Glomerular visceral epithelial cell (primary cell): ENCODE data around the gene CPEB3.
"Not testable (repeated sequence)": the region's sequence is repeated elsewhere in the genome, so short reads cannot be mapped to it uniquely, and the experiment has no call there.

ENCODE experiments used
- DNase-seq: peaks from one replicate; pipeline ENCODE4 v3.0.0-alpha.2; 2016; ENCODE audit errors: extremely low spot score

CPEB3 gene

GRCh38 chr10:92267343-92267742 lies 23.5 kb downstream of the CPEB3 start:
- DNase-seq = no peak

DNA sequence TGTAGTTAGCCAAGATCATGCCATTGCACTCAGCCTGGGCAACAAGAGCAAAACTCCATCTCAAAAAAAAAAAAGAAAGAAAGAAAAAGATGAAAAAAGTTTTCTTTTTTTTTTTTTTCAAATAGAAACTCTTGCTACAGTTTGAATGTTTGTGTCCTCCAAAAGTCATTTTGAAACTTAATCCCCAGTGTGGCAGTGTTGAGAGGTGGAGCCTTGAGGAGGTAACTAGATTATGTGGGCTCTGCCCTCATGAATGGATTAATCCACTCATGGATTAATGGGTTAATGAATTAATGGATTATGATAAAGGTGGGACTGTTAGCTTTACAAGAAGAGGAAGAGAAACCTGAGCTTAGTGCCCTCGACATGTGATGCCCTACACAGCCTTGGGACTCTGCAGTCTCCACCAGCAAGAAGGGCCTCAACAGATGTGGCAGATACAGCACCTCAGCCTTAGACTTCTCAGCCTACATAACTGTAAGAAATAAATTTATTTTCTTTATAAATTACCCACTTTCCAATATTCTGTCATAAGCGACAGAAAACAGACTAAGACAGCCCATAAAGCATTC lies 25.1 kb downstream of the CPEB3 start:
- DNase-seq = no peak

DNA sequence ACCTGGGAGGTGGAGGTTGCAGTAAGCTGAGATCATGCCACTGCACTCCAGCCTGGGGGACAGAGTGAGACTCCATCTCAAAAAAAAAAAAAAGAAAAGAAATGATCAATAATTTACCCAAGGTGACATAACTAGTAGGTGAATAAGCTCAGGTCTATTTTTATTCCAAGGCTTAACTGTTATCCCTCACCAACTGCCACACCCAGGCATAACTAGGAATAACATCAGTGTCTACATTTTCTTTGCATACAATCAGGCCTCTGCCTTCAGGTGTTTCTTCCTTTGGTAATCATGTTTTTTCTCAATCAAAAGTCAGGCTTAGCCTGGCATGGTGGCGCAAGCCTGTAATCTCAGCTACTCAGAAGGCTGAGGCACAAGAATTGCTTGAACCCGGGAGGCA lies 26.6 kb downstream of the CPEB3 start:
- no peak for DNase-seq

GRCh38 chr10:92263396-92263795 lies 27.5 kb downstream of the CPEB3 start:
- no peak for DNase-seq

- DNase-seq = no peak
These were observed 42.3 kb downstream of the CPEB3 start for GRCh38 chr10:92248566-92248965.

GRCh38 chr10:92244796-92245195 lies 46.1 kb downstream of the CPEB3 start:
- DNase-seq = no peak

DNA sequence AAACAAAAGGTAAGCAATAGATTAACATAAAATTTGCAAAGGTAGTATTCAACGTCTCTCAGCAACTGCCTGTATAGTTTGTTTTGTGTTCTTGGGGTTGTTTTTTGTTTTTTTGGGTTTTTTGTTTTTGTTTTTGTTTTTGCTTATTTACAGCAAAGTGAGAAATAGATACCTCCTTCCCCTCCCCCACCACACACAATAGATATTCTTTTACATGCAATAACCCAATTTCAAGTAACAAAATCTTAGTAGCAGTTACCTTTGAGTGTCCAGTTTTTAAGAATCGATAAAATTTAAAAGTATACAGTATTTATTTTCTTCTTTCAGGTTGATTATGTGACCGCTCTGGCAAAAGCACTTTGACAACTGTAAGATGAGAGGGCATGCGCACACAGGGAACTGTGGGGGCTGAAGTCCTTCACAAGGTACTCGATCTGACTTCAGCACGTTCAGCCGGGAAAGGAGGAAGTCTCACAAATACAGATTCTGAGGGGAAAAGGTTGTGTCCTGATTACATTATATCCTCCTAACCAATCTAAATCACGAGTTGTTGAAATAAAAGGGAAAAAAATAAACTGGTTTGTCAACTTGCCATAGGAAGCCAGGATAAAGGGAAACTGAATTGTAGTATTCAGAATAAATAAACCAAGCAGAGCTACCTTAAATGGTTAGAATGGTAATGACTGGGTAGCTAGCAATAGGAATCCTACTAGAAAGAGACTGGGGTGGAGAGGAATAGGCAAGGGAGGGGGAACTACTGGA lies 47.8 kb downstream of the CPEB3 start:
- DNase-seq = peak; percentile 61

GRCh38 chr10:92242380-92242779 lies 48.5 kb downstream of the CPEB3 start:
- no peak for DNase-seq

GRCh38 chr10:92241501-92241900 lies 49.4 kb downstream of the CPEB3 start:
- DNase-seq = no peak

DNA sequence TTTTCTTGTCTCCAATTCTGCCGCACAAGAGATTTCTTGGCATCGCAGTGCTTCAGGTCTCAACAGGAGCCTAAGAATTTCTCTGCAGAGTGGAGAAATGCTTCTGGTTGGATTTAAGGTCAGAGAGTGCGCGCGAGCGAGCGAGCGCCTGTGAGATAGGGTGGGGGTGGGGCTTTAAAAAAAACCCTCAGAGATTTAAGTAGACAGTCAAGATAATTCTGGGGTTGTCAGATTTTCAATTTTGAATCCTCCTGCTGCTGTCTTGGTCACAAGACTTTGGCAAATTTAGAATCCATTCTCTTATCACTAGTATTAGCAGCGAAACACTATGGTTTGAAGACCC lies 49.7 kb downstream of the CPEB3 start:
- peak; percentile 18 for DNase-seq

- peak; percentile 53 for DNase-seq
These were observed 50.4 kb downstream of the CPEB3 start for GRCh38 chr10:92240289-92241157.

- peak; percentile 35 for DNase-seq
These were observed 51.1 kb downstream of the CPEB3 start for GRCh38 chr10:92239600-92240288.

DNA sequence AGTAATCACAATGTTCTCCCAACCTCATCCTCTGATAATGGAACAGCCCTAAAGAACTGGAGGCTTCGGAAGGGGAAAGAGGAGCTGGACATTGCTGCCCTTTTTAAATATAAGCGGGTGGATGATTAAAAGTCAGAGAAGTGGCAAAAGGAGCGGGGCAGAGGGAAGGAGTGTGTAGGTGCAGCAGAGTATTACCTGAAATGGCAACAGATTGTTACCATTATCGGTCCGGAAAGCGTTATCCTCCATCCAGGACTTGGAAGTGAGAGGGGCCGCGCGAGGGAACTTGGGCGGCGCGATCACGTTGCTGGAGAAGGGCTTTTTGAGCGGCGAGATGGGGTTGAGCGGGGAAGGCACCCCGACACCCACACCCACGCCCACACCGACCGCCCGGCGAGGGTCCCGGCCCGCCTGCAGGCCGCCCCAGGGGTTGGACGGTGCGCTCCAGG lies 51.7 kb downstream of the CPEB3 start:
- no peak for DNase-seq

- peak; percentile 67 for DNase-seq
These were observed 52.2 kb downstream of the CPEB3 start for GRCh38 chr10:92238586-92239098.

- DNase-seq = no peak
These were observed 52.8 kb downstream of the CPEB3 start for GRCh38 chr10:92238054-92238585.

DNA sequence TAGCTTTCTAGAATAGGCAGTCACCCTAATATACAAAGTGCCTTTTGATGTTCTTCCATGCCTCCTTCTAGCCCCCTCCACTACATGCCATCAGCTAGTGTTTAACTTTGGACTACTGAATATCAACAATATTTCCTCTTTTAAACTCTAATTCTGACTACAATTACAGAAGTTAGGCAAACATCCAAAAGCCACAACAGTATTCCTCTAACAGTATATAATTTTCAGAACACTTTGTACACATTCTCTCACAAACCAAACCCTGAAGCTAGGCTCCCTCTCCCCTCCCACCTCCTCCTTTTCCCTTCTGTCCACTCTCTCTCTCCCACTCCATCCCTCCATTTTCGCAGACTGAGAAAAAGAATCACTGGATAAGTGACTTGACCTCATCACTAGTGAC lies 59.7 kb downstream of the CPEB3 start:
- DNase-seq = no peak

- DNase-seq = peak; percentile 46
These were observed 68.1 kb downstream of the CPEB3 start for GRCh38 chr10:92222603-92223262.

GRCh38 chr10:92219559-92219958 lies 71.3 kb downstream of the CPEB3 start:
- no peak for DNase-seq

DNA sequence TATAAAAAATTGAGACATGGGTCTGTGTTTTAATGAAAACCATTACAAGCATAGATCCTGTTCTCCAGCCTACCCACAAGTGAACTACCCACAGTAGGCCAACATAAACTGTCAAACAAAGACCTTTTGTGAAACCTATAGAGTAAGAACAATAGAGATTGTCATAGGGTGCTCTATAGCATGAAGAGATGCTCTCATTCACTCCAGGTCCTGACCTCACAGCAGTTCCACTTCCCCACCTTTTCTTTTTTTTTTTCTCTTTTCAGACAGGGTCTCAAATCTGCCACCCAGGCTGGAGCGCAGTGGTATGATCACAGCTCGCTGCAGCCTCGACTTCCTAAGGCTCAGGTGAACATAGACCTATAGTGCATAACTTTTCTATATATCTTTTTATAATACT lies 72.3 kb downstream of the CPEB3 start:
- no peak for DNase-seq

DNA sequence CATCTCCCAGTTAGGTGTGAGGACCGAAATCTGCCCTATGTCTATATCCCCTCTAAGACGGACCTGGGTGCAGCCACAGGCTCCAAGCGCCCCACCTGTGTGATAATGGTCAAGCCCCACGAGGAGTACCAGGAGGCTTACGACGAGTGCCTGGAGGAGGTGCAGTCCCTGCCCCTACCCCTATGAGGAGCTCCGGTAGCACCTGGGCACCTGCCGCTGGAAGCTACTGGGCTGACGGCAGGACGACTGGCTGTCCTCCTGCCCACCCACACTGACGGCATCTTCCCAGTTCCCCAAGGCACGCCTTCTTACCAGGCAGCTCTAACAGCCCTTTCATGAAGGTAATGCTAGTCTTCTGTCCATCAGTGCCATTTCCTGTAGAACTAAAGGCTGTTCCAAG lies 74.3 kb downstream of the CPEB3 start:
- DNase-seq = not testable (repeated sequence)

DNA sequence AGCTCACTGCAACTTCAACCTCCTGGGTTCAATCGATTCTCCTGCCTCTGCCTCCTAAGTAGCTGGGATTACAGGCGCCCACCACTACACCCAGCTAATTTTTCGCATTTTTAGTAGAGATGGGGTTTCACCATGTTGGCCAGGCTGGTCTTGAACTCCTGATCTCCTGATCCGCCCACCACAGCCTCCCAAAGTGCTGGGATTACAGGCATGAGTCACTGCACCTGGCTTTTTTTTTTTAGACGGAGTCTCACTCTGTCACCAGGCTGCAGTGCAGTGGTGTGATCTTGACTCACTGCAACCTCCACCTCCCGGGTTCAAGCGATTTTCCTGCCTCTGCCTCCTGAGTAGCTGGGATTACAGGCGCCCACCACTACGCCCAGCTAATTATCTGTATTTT lies 75.7 kb downstream of the CPEB3 start:
- not testable (repeated sequence) for DNase-seq
